GM23248 (cell line): ENCODE measurements around the gene SMG9. TPM values are rescaled to one million over a fixed set of nuclear protein-coding genes. Genes with fewer than 3 reads are reported as not detected.
A peak's percentile ranks its signal among the peaks of the same experiment; 100 is the strongest.
"Not testable (repeated sequence)": the region's sequence is repeated elsewhere in the genome, so short reads cannot be mapped to it uniquely, and the experiment has no call there.

Experiments used
- DNase-seq: peaks from one replicate; pipeline ENCODE4 v3.0.0-alpha.2; 2015
- H2AFZ ChIP-seq: fragments of 200-600 bp; sonication (generic); 2 replicates; pipeline ENCODE4 v1.6.1; 2016; ENCODE audit warnings: antibody characterized with exemption
- H3F3A ChIP-seq: fragments of 200-600 bp; sonication (generic); 2 replicates; pipeline ENCODE4 v1.6.1; 2016; ENCODE audit warnings: mild to moderate bottlenecking, antibody characterized with exemption, mixed run types; ENCODE audit not compliant: insufficient read depth
- H3K27ac ChIP-seq: fragments of 200-600 bp; sonication (generic); 2 replicates; pipeline ENCODE4 v1.5.1; 2016; ENCODE audit warnings: mild to moderate bottlenecking
- H3K27me3 ChIP-seq: fragments of 200-600 bp; sonication (generic); replicated peaks from 2 replicates; pipeline ENCODE4 v1.6.1; 2016; ENCODE audit warnings: mild to moderate bottlenecking; ENCODE audit not compliant: insufficient read depth
- H3K36me3 ChIP-seq: fragments of 200-600 bp; sonication (generic); 2 replicates; pipeline ENCODE4 v1.6.1; 2016; ENCODE audit warnings: low read depth, mild to moderate bottlenecking
- H3K4me1 ChIP-seq: fragments of 200-600 bp; sonication (generic); 2 replicates; pipeline ENCODE4 v1.6.1; 2016; ENCODE audit warnings: mild to moderate bottlenecking; ENCODE audit not compliant: insufficient read depth
- H3K4me2 ChIP-seq: fragments of 200-600 bp; sonication (generic); one replicate; pipeline ENCODE4 v1.6.1; 2016; ENCODE audit warnings: mild to moderate bottlenecking; ENCODE audit not compliant: unreplicated experiment
- H3K4me3 ChIP-seq: fragments of 200-600 bp; sonication (generic); 2 replicates; pipeline ENCODE4 v1.5.1; 2016; ENCODE audit warnings: mild to moderate bottlenecking
- H3K79me2 ChIP-seq: fragments of 200-600 bp; sonication (generic); 2 replicates; pipeline ENCODE4 v1.6.1; 2016; ENCODE audit warnings: mild to moderate bottlenecking; ENCODE audit not compliant: insufficient read depth
- H3K9ac ChIP-seq: fragments of 200-600 bp; sonication (generic); 2 replicates; pipeline ENCODE4 v1.6.1; 2016; ENCODE audit warnings: mild to moderate bottlenecking
- H3K9me2 ChIP-seq: fragments of 200-600 bp; sonication (generic); 2 replicates; pipeline ENCODE4 v1.6.1; 2016; ENCODE audit warnings: mixed run types, mild to moderate bottlenecking, moderate library complexity; ENCODE audit not compliant: insufficient read depth
- H3K9me3 ChIP-seq: fragments of 200-600 bp; sonication (generic); one replicate; pipeline ENCODE4 v1.6.1; 2017; ENCODE audit warnings: low read depth
- H4K20me1 ChIP-seq: fragments of 200-600 bp; sonication (generic); 2 replicates; pipeline ENCODE4 v1.6.0; 2016; ENCODE audit not compliant: insufficient read depth
- EZH2 ChIP-seq: fragments of 200-600 bp; sonication (generic); IDR thresholded peaks from 2 replicates; pipeline ENCODE4 v1.6.1; 2018; ENCODE audit warnings: antibody characterized with exemption, mild to moderate bottlenecking; ENCODE audit not compliant: insufficient read depth, poor library complexity, severe bottlenecking
- EZH2phosphoT487 ChIP-seq: fragments of 200-600 bp; sonication (generic); IDR thresholded peaks from 2 replicates; pipeline ENCODE4 v1.6.1; 2018; ENCODE audit warnings: antibody characterized with exemption, moderate library complexity, mild to moderate bottlenecking, low read depth; ENCODE audit not compliant: insufficient read depth
- WGBS, 2 experiments: methylation state at CpG; one replicate each; pipeline ENCODE4 v1.1.6; 2015 to 2017; ENCODE audit warnings: low lambda C conversion rate in 2 of 2, low coverage in 1 of 2; ENCODE audit errors: missing lambda C conversion rate in 2 of 2; 5-methylcytosine and 5-hydroxymethylcytosine counted together
- in situ Hi-C: fragments of 300-500 bp; cut with MboI; formaldehyde crosslinking; loops from 2 replicates; pipeline ENCODE4 v1.15.0; 2020
- polyA plus RNA-seq: library from polyadenylated mRNA; unstranded; fragments of >200 nt; fragmentation: Nextera tagmentation; extraction: Ambion mirVana; gene quantifications from 2 replicates; pipeline ENCODE4 v1.2.1, GENCODE V29; 2016
- total RNA-seq: library from RNA; depleted of rRNA; stranded (reverse); fragments of >200 nt; shearing (Covaris generic); gene quantifications from 2 replicates; pipeline ENCODE4 v1.2.3, GENCODE V29; 2014

The SMG9 gene
- total and polyA plus RNA-seq, 2 experiments from 2014 or later, result 13.0 to 23.2 TPM

DNA sequence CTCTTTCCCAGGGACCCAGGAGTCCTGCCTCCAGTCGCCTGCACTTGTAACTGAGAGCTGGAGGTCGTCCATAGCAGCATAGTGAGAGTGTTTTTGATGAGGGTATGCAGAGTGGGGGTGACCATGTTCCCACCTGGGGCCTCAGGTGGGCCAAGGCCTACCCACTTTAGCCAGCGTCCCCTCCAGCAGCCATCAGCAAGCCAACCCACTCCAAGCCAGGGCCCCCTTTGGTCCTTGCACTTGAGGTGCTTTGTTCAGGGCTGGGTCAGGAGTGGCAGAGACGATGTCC is 11.9 kb upstream of the SMG9 start:
- Histone ChIP-seq H3K4me3 (no peak overlapping the region), H3K9ac (no peak overlapping the region), H3K36me3 (no peaks in the 10 kb centered on the region), H3F3A (peaks cover 38% of the 10 kb centered on the region), H3K27me3 (no peaks in the 10 kb centered on the region), H2AFZ (no peak overlapping the region), H3K4me2 (no peak overlapping the region), H4K20me1 (no peaks in the 10 kb centered on the region), H3K4me1 (peaks cover 40% of the 10 kb centered on the region), H3K27ac (no peak overlapping the region), H3K9me3 (no peaks in the 10 kb centered on the region), H3K9me2 (no peaks in the 10 kb centered on the region), H3K79me2 (no peaks in the 10 kb centered on the region)
- in situ Hi-C loops, result no loop called here
- WGBS, 2 experiments, result 53 to 58% methylated on average over 4 of the region's 4 CpGs
- DNase-seq, result no peak
- TF ChIP-seq EZH2phosphoT487, result no peak
- TF ChIP-seq EZH2, result no peak

DNA sequence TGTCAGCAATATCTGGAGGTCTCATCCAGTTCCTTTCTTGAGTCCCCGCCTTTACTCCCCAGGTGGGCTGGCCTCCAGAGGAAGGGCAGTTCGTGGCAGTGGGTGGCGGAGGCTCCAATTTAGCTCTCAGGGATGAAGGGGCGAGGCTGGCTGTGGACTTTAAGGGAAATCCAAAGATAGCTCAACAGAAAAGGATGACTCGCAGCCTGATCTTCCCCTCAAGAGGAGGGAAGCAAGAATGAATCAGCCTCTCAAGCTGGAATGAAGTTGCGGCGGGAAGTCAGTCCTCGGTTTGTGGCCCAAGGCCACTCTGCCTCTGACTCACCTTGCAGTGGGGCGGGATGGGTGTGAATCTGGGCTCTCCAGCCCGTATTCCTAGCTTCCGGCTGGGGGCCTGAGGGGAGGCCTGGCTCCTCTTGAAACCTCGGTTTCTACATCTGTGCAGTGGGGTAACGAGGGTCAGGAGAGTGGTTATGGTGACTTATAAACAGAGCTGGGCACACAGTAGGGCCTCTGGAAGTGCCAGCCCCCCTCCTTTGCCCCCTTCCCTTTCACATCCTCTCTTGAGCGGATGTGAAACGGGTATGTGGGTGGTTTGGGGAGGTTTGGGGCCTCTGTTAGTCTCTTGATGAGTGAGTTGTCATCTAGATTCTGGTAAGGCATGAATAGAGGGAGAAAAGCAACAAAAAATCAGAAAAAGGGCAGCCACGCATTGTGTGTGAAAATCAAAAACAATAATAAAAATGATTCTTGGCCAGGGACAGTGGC is 10.5 kb upstream of the SMG9 start:
- Histone ChIP-seq H3K4me1 (peaks cover 49% of the 10 kb centered on the region), H3K9ac (peak overlapping the region; percentile 57), H3K36me3 (no peaks in the 10 kb centered on the region), H3K79me2 (no peaks in the 10 kb centered on the region), H2AFZ (peak overlapping the region; percentile 53), H4K20me1 (no peaks in the 10 kb centered on the region), H3K27me3 (no peaks in the 10 kb centered on the region), H3K9me3 (no peaks in the 10 kb centered on the region), H3F3A (peaks cover 44% of the 10 kb centered on the region), H3K27ac (peak overlapping the region; percentile 77), H3K9me2 (no peaks in the 10 kb centered on the region), H3K4me2 (peak overlapping the region; percentile 67), H3K4me3 (no peak overlapping the region)
- peak; percentile 99 for DNase-seq
- in situ Hi-C loops, result no loop called here
- no peak for TF ChIP-seq EZH2
- TF ChIP-seq EZH2phosphoT487, result no peak
- 10 to 11% methylated on average over 16 of the region's 16 CpGs for WGBS, 2 experiments

DNA sequence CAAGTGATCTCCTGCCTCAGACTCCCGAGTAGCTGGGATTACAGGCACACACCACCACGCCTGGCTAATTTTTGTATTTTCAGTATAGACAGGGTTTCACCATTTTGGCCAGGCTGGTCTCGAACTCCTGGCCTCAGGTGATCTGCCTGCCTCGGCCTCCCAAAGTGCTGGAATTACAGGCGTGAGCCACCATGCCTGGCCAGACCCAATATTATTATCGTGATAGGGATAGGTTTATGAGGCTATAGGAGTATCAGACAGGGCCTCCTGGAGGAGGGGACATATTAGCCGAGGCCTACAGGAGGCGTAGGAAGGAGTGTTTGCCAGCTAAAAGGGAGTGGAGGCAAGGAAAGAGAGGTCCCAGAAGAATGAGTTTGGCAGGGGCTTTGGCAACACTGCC is 9.9 kb upstream of the SMG9 start:
- H3K27me3 ChIP-seq, H3K9me3 ChIP-seq, H3K79me2 ChIP-seq, H3K4me3 ChIP-seq, H3K36me3 ChIP-seq, H3K9me2 ChIP-seq, H2AFZ ChIP-seq, DNase-seq, in situ Hi-C loops, H4K20me1 ChIP-seq: not testable (repeated sequence)
- peak overlapping the region; percentile 77 for H3K27ac ChIP-seq
- peak overlapping the region; percentile 57 for H3K9ac ChIP-seq
- H3K4me1 ChIP-seq, result peaks cover 53% of the 10 kb centered on the region
- H3K4me2 ChIP-seq, result peak overlapping the region; percentile 51
- H3F3A ChIP-seq, result peaks cover 44% of the 10 kb centered on the region
- WGBS, 2 experiments, result 71 to 72% methylated on average over 8 of the region's 8 CpGs

DNA sequence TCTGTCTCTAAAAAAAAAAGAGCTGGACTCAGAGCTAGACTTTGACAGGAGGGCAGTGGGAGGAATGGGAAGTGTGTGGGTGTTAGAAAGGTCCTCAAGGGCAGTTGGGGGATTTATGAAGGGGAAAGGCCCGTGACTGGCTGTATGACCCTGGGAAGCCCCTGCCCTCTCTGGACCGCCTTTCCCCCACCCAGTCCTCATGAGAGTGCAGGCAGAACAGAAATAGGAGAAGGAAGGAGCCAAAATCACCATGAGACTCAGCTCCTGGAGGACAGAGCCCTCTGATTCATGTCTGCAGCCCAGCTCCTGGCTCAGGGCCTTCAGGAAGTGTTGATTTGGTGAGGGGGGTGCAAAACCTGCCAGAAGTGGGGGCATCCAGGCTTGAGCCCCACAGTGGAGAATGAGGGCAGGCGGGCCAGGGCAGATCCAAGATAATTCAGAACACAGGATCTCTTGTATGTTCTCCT is 8.7 kb upstream of the SMG9 start:
- Histone ChIP-seq H3K9me3 (no peaks in the 10 kb centered on the region), H3F3A (peaks cover 51% of the 10 kb centered on the region), H2AFZ (no peak overlapping the region), H3K27ac (peak overlapping the region; percentile 77), H3K36me3 (no peaks in the 10 kb centered on the region), H3K4me3 (no peak overlapping the region), H3K79me2 (no peaks in the 10 kb centered on the region), H3K4me2 (peak overlapping the region; percentile 22), H3K9ac (peak overlapping the region; percentile 4; the same call in 1 of the 2 replicates), H3K9me2 (no peaks in the 10 kb centered on the region), H4K20me1 (no peaks in the 10 kb centered on the region), H3K27me3 (no peaks in the 10 kb centered on the region), H3K4me1 (peaks cover 65% of the 10 kb centered on the region)
- in situ Hi-C loops, result no loop called here
- peak; percentile 79 for DNase-seq
- TF ChIP-seq EZH2, result no peak
- TF ChIP-seq EZH2phosphoT487, result no peak
- 35 to 36% methylated on average over 3 of the region's 3 CpGs for WGBS, 2 experiments
